ENCODE measurements around the gene CHST1.

DNA sequence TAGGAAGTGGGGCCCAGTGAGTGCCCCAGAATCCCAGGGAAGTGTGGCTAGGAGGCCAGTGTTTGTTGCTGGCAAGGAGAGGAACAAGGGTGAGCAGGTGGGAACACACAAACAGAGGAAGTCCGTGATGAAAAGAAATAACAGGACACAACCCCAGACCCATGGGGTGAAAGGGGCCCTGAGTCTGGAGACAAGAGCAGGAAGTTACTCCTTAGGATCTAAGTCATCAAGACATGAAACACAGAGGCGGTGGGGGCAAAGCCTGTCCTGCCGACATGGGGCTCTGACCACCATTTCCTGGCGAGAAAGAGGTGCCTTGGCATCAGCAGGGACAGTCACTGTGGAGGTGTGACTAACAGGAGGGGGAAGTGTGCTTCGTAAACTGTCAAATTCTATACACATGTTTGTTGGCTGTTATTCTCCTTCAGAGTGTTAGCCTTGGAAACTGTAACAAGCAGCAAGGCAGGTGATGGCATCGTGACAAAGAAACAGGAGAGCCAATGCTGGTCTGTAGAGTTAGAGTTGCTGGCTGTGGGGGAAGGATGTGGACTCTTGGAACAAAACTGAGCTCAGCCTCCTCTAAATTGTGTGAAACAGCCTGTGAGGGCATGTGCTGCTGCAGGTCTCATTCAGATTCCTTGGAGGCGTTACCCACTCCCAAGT, 21.7 kb downstream of the CHST1 start:
- TF ChIP-seq, protein P1, sequence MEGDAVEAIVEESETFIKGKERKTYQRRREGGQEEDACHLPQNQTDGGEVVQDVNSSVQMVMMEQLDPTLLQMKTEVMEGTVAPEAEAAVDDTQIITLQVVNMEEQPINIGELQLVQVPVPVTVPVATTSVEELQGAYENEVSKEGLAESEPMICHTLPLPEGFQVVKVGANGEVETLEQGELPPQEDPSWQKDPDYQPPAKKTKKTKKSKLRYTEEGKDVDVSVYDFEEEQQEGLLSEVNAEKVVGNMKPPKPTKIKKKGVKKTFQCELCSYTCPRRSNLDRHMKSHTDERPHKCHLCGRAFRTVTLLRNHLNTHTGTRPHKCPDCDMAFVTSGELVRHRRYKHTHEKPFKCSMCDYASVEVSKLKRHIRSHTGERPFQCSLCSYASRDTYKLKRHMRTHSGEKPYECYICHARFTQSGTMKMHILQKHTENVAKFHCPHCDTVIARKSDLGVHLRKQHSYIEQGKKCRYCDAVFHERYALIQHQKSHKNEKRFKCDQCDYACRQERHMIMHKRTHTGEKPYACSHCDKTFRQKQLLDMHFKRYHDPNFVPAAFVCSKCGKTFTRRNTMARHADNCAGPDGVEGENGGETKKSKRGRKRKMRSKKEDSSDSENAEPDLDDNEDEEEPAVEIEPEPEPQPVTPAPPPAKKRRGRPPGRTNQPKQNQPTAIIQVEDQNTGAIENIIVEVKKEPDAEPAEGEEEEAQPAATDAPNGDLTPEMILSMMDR (IDR thresholded peaks at IDR 0.05): no peak
- no peak for TF ChIP-seq POLR2A (IDR thresholded peaks at IDR 0.05)
